Esophagus muscularis mucosa (tissue), 4 donors: ENCODE measurements around the gene ATP6AP1. TPM values are rescaled to one million over a fixed set of nuclear protein-coding genes. Genes with fewer than 3 reads are reported as not detected.
A peak's percentile ranks its signal among the peaks of the same experiment; 100 is the strongest.

Source experiments
- DNase-seq: peaks from one replicate; pipeline ENCODE4 v3.0.0-alpha.2; 2017; ENCODE audit errors: extremely low spot score
- H3K27ac ChIP-seq, 4 donors: fragments of 200-600 bp; sonication (generic); replicated peaks in 1 of 4; 1 replicate in 3 of 4; 2 replicates in 1 of 4; pipeline ENCODE4 v1.5.1; 2016 to 2019; ENCODE audit warnings: mild to moderate bottlenecking in 1 of 4
- H3K27me3 ChIP-seq, 4 donors: fragments of 200-600 bp; sonication (generic); one replicate each; pipeline versions ENCODE4 v1.5.1 to v1.6.0; 2016 to 2019
- H3K36me3 ChIP-seq, 4 donors: fragments of 200-600 bp; sonication (generic); one replicate each; pipeline ENCODE4 v1.5.1; 2016 to 2019
- H3K4me1 ChIP-seq, 4 donors: fragments of 200-600 bp; sonication (generic); one replicate each; pipeline ENCODE4 v1.5.1; 2016 to 2019
- H3K4me3 ChIP-seq, 4 donors: fragments of 200-600 bp; sonication (generic); 1 replicate in 2 of 4; 2 replicates in 2 of 4; pipeline ENCODE4 v1.5.1; 2016 to 2019; ENCODE audit warnings: mild to moderate bottlenecking in 4 of 4, moderate library complexity in 1 of 4
- H3K9me3 ChIP-seq, 4 donors: fragments of 200-600 bp; sonication (generic); 1 replicate in 3 of 4; 2 replicates in 1 of 4; pipeline ENCODE4 v1.5.1; 2016 to 2019
- EP300 ChIP-seq: sonication (generic); formaldehyde crosslinking; IDR thresholded peaks from one replicate; pipeline ENCODE4 v1.6.1; 2017; ENCODE audit warnings: antibody characterized with exemption
- POLR2A ChIP-seq: fragments of 450-650 bp; IDR thresholded peaks from one replicate; pipeline ENCODE4 v1.6.1; 2017; ENCODE audit warnings: antibody characterized with exemption, moderate library complexity, mild to moderate bottlenecking, low read depth
- POLR2AphosphoS5 ChIP-seq, 2 donors: sonication (generic); formaldehyde crosslinking; IDR thresholded peaks; one replicate each; pipeline ENCODE4 v1.6.1; 2017; ENCODE audit warnings: antibody characterized with exemption in 2 of 2
- WGBS: methylation state at CpG from one replicate; pipeline ENCODE4 v1.1.5; 2018; 5-methylcytosine and 5-hydroxymethylcytosine counted together
- intact Hi-C: fragments of 100-400 bp; cut with DNase I; formaldehyde crosslinking; loops from one replicate; pipeline ENCODE4 v1.15.1; 2023
- total RNA-seq, 4 donors: library from RNA; depleted of rRNA; stranded (reverse); fragments of >200 nt; gene quantifications; one replicate each; pipeline versions ENCODE4 v1.1.0 to v1.2.1, GENCODE V29; 2016
- TF ChIP-seq, protein P1 (sequence below), 3 experiments: fragments of 200-600 bp in 2 of 3; fragments of 450-650 bp in 1 of 3; sonication (generic) in 2 of 3; IDR thresholded peaks; one replicate each; pipeline ENCODE4 v1.5.1; 2017 to 2019; ENCODE audit warnings: antibody characterized with exemption in 3 of 3, mild to moderate bottlenecking in 2 of 3, moderate library complexity in 1 of 3

The ATP6AP1 gene
- 10 to 100 TPM; 27.4 to 67.2 (median 34.7) TPM for total RNA-seq

GRCh38 chrX:154428176-154429171 lies at the start of gene ATP6AP1:
Gene ATP6AP1, plus strand, starts transcription at chrX:154428677. Its CDS starts 16 bp downstream, at chrX:154428693.
- Histone ChIP-seq H3K4me3 (peak within 1 kb of the TSS; percentile 69 to 84 (median 75)), H3K27me3 (no peaks in the 10 kb centered on the region), H3K9me3 (no peaks in the 10 kb centered on the region), H3K4me1 (peaks cover 5 to 34% (median 33%) of the 10 kb centered on the region in 4 donors), H3K27ac (peak within 1 kb of the TSS; percentile 81 to 85 (median 84)), H3K36me3 (peaks cover 0 to 23% (median 18%) of the 10 kb centered on the region in 4 donors)
- TF ChIP-seq EP300 (no peak), POLR2A (peak; percentile 29), POLR2AphosphoS5 (IDR thresholded peaks at IDR 0.05) (peak; percentile 76 to 86)
- TF ChIP-seq, protein P1, sequence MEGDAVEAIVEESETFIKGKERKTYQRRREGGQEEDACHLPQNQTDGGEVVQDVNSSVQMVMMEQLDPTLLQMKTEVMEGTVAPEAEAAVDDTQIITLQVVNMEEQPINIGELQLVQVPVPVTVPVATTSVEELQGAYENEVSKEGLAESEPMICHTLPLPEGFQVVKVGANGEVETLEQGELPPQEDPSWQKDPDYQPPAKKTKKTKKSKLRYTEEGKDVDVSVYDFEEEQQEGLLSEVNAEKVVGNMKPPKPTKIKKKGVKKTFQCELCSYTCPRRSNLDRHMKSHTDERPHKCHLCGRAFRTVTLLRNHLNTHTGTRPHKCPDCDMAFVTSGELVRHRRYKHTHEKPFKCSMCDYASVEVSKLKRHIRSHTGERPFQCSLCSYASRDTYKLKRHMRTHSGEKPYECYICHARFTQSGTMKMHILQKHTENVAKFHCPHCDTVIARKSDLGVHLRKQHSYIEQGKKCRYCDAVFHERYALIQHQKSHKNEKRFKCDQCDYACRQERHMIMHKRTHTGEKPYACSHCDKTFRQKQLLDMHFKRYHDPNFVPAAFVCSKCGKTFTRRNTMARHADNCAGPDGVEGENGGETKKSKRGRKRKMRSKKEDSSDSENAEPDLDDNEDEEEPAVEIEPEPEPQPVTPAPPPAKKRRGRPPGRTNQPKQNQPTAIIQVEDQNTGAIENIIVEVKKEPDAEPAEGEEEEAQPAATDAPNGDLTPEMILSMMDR (IDR thresholded peaks at IDR 0.05), result no peak
- WGBS, result 58% methylated on average over 79 of the region's 87 CpGs
- peak; percentile 96 for DNase-seq
- intact Hi-C loops, result no loop called here

DNA sequence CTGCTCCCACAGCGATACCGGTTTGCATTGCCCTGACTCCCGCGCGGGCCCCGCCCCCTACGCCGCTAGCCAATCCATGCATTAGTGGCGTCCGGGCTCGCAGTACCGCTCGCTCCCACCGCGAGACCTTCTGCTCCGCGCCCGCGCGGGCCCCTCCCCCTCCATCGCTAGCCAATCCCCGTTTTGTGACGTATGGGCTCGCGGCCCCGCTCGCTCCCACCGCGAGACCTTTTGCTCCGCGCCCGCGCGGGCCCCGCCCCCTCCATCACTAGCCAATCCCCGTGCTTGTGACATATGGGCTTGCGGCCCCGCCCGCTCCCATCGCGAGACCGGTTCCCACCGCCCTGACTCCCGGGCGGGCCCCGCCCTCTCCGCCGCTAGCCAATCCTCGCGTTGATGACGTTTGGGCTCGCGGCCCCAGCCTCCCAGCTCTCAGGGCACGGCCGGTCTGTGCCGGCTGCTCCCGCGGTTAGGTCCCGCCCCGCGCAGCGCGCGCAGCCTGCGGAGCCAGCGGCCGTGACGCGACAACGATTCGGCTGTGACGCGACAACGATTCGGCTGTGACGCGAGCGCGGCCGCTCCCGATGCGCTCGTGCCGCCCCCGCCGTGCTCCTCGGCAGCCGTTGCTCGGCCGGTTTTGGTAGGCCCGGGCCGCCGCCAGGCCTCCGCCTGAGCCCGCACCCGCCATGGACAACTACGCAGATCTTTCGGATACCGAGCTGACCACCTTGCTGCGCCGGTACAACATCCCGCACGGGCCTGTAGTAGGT lies 49.5 kb upstream of the ATP6AP1 start, which contains the start of gene EMD:
Gene EMD (plus strand): TSS at position 497 of the 770 bp plus-strand sequence. CDS start 190 bp downstream, at position 687.
- no peaks in the 10 kb centered on the region for H3K9me3 ChIP-seq
- no peaks in the 10 kb centered on the region for H3K27me3 ChIP-seq
- WGBS, result 56% methylated on average over 94 of the region's 103 CpGs
- peaks cover 0 to 19% (median 3%) of the 10 kb centered on the region in 4 donors for H3K36me3 ChIP-seq
- H3K4me1 ChIP-seq, result peaks cover 6 to 62% (median 50%) of the 10 kb centered on the region in 4 donors
- intact Hi-C loops, result no loop called here
- peak within 1 kb of the TSS; percentile 96 to 99 (median 98) for H3K27ac ChIP-seq
- peak within 1 kb of the TSS; percentile 69 to 80 (median 74) for H3K4me3 ChIP-seq
- TF ChIP-seq EP300 (peak; percentile 43), POLR2A (peak; percentile 93), POLR2AphosphoS5 (IDR thresholded peaks at IDR 0.05) (peak in 1 of 2 donors; percentile 93)
- TF ChIP-seq, protein P1 (IDR thresholded peaks at IDR 0.05), result peak in 1 of 3 experiments; percentile 21
- DNase-seq, result peak; percentile 99

DNA sequence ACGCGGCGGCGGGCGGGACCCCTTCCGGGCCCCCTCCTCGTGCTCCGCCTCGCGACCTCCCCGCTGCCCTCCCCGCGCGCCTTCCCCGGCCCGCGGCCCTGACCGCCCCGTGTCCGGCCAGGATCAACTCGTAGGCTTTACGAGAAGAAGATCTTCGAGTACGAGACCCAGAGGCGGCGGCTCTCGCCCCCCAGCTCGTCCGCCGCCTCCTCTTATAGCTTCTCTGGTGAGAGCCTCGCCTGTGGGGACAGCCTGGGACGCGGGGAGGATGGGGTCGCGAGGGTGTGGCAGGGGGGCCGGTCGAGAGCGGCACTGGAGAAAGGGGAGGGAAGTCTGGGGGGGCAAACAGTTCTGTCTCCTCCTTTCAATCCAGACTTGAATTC lies 48.9 kb upstream of the ATP6AP1 start:
- intact Hi-C loops, result no loop called here
- Histone ChIP-seq H3K27ac (peak overlapping the region; percentile 92 to 99 (median 96)), H3K4me3 (peak overlapping the region; percentile 69 to 80 (median 74)), H3K27me3 (no peaks in the 10 kb centered on the region), H3K9me3 (no peaks in the 10 kb centered on the region), H3K36me3 (peaks cover 0 to 19% (median 3%) of the 10 kb centered on the region in 4 donors), H3K4me1 (peaks cover 6 to 66% (median 55%) of the 10 kb centered on the region in 4 donors)
- TF ChIP-seq, protein P1 (IDR thresholded peaks at IDR 0.05), result no peak
- TF ChIP-seq POLR2AphosphoS5 (IDR thresholded peaks at IDR 0.05), result no peak
- TF ChIP-seq EP300, result no peak
- TF ChIP-seq POLR2A, result no peak
- WGBS, result 76% methylated on average over 32 of the region's 38 CpGs
- no peak for DNase-seq

DNA sequence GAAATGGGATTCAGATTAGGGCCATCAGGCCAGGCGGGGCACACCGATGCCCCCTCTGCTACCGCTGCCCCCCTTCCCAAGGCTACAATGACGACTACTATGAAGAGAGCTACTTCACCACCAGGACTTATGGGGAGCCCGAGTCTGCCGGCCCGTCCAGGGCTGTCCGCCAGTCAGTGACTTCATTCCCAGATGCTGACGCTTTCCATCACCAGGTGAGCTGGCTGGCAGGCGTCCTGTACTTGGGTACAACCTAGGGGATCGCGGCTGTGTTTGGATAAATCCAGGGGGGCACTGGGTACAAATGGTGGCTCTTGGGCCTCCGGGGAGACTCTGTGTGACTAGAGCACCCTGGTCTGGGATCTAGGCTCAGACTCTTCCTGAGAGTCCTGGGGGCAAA lies 48.3 kb upstream of the ATP6AP1 start:
- TF ChIP-seq, protein P1 (IDR thresholded peaks at IDR 0.05), result no peak
- peak; percentile 6 to 14 for TF ChIP-seq POLR2AphosphoS5 (IDR thresholded peaks at IDR 0.05)
- Histone ChIP-seq H3K27ac (peak overlapping the region; percentile 92 to 99 (median 96)), H3K4me1 (peaks cover 6 to 65% (median 57%) of the 10 kb centered on the region in 4 donors), H3K27me3 (no peaks in the 10 kb centered on the region), H3K36me3 (peaks cover 0 to 19% (median 3%) of the 10 kb centered on the region in 4 donors), H3K4me3 (peak overlapping the region; percentile 69 to 80 (median 74)), H3K9me3 (no peaks in the 10 kb centered on the region)
- intact Hi-C loops, result no loop called here
- 59% methylated on average over 9 of the region's 13 CpGs for WGBS
- no peak for DNase-seq
